Esophagus squamous epithelium (tissue), 4 donors: Measurements from ENCODE around the gene CCT4.
"Not testable (repeated sequence)": the region's sequence is repeated elsewhere in the genome, so short reads cannot be mapped to it uniquely, and the experiment has no call there.

ENCODE experiments used
- POLR2A ChIP-seq, 4 donors: fragments of 450-650 bp; IDR thresholded peaks; one replicate each; pipeline ENCODE4 v1.6.1; 2017; ENCODE audit warnings: antibody characterized with exemption in 4 of 4, mild to moderate bottlenecking in 4 of 4, moderate library complexity in 3 of 4
- TF ChIP-seq, protein P1 (sequence below), 6 experiments: fragments of 450-650 bp in 4 of 6; fragments of 200-600 bp in 2 of 6; sonication (generic) in 2 of 6; IDR thresholded peaks; one replicate each; pipeline ENCODE4 v1.5.1; 2016 to 2019; ENCODE audit warnings: antibody characterized with exemption in 6 of 6, mild to moderate bottlenecking in 4 of 6, moderate library complexity in 4 of 6

DNA sequence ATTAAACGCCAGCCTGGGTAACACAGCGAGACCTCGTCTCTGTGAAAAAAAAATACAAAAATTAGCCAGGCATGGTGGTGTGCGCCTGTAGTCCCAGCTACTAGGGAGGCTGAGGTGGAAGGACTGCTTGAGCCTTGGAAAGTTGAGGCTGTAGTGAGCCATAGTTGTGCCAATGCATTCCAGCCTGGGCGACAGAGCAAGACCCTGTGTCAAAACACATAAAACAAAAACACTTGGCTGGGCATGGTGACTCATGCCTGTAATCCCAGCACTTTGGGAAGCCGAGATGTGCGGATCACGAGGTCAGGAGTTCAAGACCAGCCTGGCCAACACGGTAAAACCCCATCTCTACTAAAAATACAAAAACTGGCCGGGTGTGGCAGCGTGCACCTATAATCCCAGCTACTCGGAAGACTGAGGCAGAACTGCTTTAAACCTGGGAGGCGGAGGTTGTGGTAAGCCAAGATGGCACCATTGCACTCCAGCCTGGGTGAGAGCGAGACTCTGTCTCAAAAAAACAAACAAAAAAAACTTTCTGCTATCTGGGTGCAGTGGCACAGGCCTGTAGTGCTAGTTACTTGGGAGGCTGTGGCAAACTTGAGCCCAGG, 21.9 kb downstream of the CCT4 start:
- TF ChIP-seq, protein P1, sequence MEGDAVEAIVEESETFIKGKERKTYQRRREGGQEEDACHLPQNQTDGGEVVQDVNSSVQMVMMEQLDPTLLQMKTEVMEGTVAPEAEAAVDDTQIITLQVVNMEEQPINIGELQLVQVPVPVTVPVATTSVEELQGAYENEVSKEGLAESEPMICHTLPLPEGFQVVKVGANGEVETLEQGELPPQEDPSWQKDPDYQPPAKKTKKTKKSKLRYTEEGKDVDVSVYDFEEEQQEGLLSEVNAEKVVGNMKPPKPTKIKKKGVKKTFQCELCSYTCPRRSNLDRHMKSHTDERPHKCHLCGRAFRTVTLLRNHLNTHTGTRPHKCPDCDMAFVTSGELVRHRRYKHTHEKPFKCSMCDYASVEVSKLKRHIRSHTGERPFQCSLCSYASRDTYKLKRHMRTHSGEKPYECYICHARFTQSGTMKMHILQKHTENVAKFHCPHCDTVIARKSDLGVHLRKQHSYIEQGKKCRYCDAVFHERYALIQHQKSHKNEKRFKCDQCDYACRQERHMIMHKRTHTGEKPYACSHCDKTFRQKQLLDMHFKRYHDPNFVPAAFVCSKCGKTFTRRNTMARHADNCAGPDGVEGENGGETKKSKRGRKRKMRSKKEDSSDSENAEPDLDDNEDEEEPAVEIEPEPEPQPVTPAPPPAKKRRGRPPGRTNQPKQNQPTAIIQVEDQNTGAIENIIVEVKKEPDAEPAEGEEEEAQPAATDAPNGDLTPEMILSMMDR (IDR thresholded peaks at IDR 0.05) = not testable (repeated sequence)
- TF ChIP-seq POLR2A (IDR thresholded peaks at IDR 0.05) = not testable (repeated sequence)
